Hepatocyte (in vitro differentiated cells): ENCODE data around the gene MEGF10. TPM values are rescaled to one million over a fixed set of nuclear protein-coding genes. Genes with fewer than 3 reads are reported as not detected.

ENCODE experiments used
- DNase-seq: peaks from one replicate; pipeline ENCODE4 v3.0.0-alpha.2; 2016; ENCODE audit warnings: low spot score
- H2AFZ ChIP-seq: fragments of 200-600 bp; sonication (generic); 2 replicates; pipeline ENCODE4 v1.6.0; 2016; ENCODE audit warnings: antibody characterized with exemption, mild to moderate bottlenecking
- H3K27ac ChIP-seq: fragments of 200-600 bp; sonication (generic); 2 replicates; pipeline ENCODE4 v1.5.1; 2016; ENCODE audit warnings: mild to moderate bottlenecking
- H3K27me3 ChIP-seq: fragments of 200-600 bp; sonication (generic); 2 replicates; pipeline ENCODE4 v1.6.1; 2016
- H3K36me3 ChIP-seq: fragments of 200-600 bp; sonication (generic); replicated peaks from 2 replicates; pipeline ENCODE4 v1.5.1; 2016; ENCODE audit warnings: low read depth; ENCODE audit not compliant: insufficient read depth
- H3K4me1 ChIP-seq: fragments of 200-600 bp; sonication (generic); 2 replicates; pipeline ENCODE4 v1.5.1; 2016; ENCODE audit warnings: mild to moderate bottlenecking, moderate library complexity; ENCODE audit not compliant: insufficient read depth
- H3K4me2 ChIP-seq: fragments of 200-600 bp; sonication (generic); 2 replicates; pipeline ENCODE4 v1.6.0; 2016
- H3K4me3 ChIP-seq: fragments of 200-600 bp; sonication (generic); 2 replicates; pipeline ENCODE4 v1.5.1; 2016; ENCODE audit warnings: mild to moderate bottlenecking
- H3K79me2 ChIP-seq: fragments of 200-600 bp; sonication (generic); 2 replicates; pipeline ENCODE4 v1.6.0; 2017; ENCODE audit warnings: mild to moderate bottlenecking
- H3K9me2 ChIP-seq: fragments of 200-600 bp; sonication (generic); replicated peaks from 2 replicates; pipeline ENCODE4 v1.6.0; 2017; ENCODE audit warnings: mild to moderate bottlenecking; ENCODE audit not compliant: insufficient read depth
- H3K9me3 ChIP-seq: fragments of 200-600 bp; sonication (generic); 2 replicates; pipeline ENCODE4 v1.5.1; 2016; ENCODE audit warnings: low read depth, mild to moderate bottlenecking
- H4K20me1 ChIP-seq: fragments of 200-600 bp; sonication (generic); 2 replicates; pipeline ENCODE4 v1.6.0; 2016; ENCODE audit warnings: mild to moderate bottlenecking; ENCODE audit not compliant: insufficient read depth, poor library complexity, severe bottlenecking
- CTCF ChIP-seq: fragments of 200-600 bp; sonication (generic); IDR thresholded peaks from 2 replicates; pipeline ENCODE4 v1.5.1; 2016; ENCODE audit warnings: antibody characterized with exemption, mild to moderate bottlenecking; ENCODE audit not compliant: poor library complexity
- EZH2 ChIP-seq: fragments of 200-600 bp; sonication (generic); IDR thresholded peaks from 2 replicates; pipeline ENCODE4 v1.6.1; 2016; ENCODE audit warnings: antibody characterized with exemption, mild to moderate bottlenecking, borderline replicate concordance
- EZH2phosphoT487 ChIP-seq: fragments of 200-600 bp; sonication (generic); IDR thresholded peaks from one replicate; pipeline ENCODE4 v1.6.1; 2018; ENCODE audit warnings: antibody characterized with exemption, mild to moderate bottlenecking, low read depth, moderate library complexity; ENCODE audit not compliant: unreplicated experiment, severe bottlenecking
- WGBS: methylation state at CpG from one replicate; pipeline ENCODE4 v1.1.6; 2016; ENCODE audit warnings: low lambda C conversion rate; ENCODE audit errors: missing lambda C conversion rate; 5-methylcytosine and 5-hydroxymethylcytosine counted together
- polyA plus RNA-seq: library from polyadenylated mRNA; unstranded; fragments of >200 nt; fragmentation: Nextera tagmentation; extraction: Ambion mirVana; gene quantifications from 2 replicates; pipeline ENCODE4 v1.2.1, GENCODE V29; 2016
- total RNA-seq: library from RNA; depleted of rRNA; stranded (reverse); fragments of >200 nt; gene quantifications from 2 replicates; pipeline ENCODE4 v1.2.3, GENCODE V29; 2014

Gene MEGF10
- total and polyA plus RNA-seq, 2 experiments from 2014 or later: 1.7 to 6.7 TPM

- no peaks in the 10 kb centered on the region for H4K20me1 ChIP-seq
- no peaks in the 10 kb centered on the region for H3K9me2 ChIP-seq
- H3K27me3 ChIP-seq: peaks cover 16% of the 10 kb centered on the region
- no peaks in the 10 kb centered on the region for H3K4me1 ChIP-seq
- TF ChIP-seq CTCF (no peak), EZH2 (no peak), EZH2phosphoT487 (no peak)
- H3K27ac ChIP-seq: no peak overlapping the region
- no peak overlapping the region for H2AFZ ChIP-seq
- H3K79me2 ChIP-seq: no peaks in the 10 kb centered on the region
- H3K4me3 ChIP-seq: no peak overlapping the region
- DNase-seq: no peak
- H3K36me3 ChIP-seq: no peaks in the 10 kb centered on the region
- WGBS: 48% methylated on average over 1 of the region's 1 CpG
- H3K4me2 ChIP-seq: no peak overlapping the region
- H3K9me3 ChIP-seq: no peaks in the 10 kb centered on the region
Measured at GRCh38 chr5:127326976-127327755, 36.6 kb downstream of the MEGF10 start.

GRCh38 chr5:127330116-127330515 is 39.5 kb downstream of the MEGF10 start:
- Histone ChIP-seq H3K27ac (no peak overlapping the region), H3K9me3 (no peaks in the 10 kb centered on the region), H2AFZ (no peak overlapping the region), H3K27me3 (peaks cover 16% of the 10 kb centered on the region), H4K20me1 (no peaks in the 10 kb centered on the region), H3K79me2 (no peaks in the 10 kb centered on the region), H3K4me1 (no peaks in the 10 kb centered on the region), H3K9me2 (no peaks in the 10 kb centered on the region), H3K36me3 (no peaks in the 10 kb centered on the region), H3K4me3 (no peak overlapping the region), H3K4me2 (no peak overlapping the region)
- TF ChIP-seq CTCF (no peak), EZH2 (no peak), EZH2phosphoT487 (no peak)
- 94% methylated on average over 3 of the region's 3 CpGs for WGBS
- no peak for DNase-seq

GRCh38 chr5:127331890-127332649 is 41.5 kb downstream of the MEGF10 start:
- 88% methylated on average over 3 of the region's 3 CpGs for WGBS
- no peaks in the 10 kb centered on the region for H3K79me2 ChIP-seq
- H3K27ac ChIP-seq: no peak overlapping the region
- no peak overlapping the region for H2AFZ ChIP-seq
- TF ChIP-seq CTCF (no peak), EZH2 (no peak), EZH2phosphoT487 (no peak)
- no peaks in the 10 kb centered on the region for H4K20me1 ChIP-seq
- H3K4me3 ChIP-seq: no peak overlapping the region
- no peak for DNase-seq
- peaks cover 16% of the 10 kb centered on the region for H3K27me3 ChIP-seq
- no peaks in the 10 kb centered on the region for H3K9me2 ChIP-seq
- no peak overlapping the region for H3K4me2 ChIP-seq
- H3K36me3 ChIP-seq: no peaks in the 10 kb centered on the region
- no peaks in the 10 kb centered on the region for H3K4me1 ChIP-seq
- H3K9me3 ChIP-seq: no peaks in the 10 kb centered on the region
